Retina (tissue), 1 donor: ENCODE results near the gene DUSP28.
"Not testable (repeated sequence)": the region's sequence is repeated elsewhere in the genome, so short reads cannot be mapped to it uniquely, and the experiment has no call there.

ENCODE experiments used
- DNase-seq: peaks from one replicate; pipeline ENCODE4 v3.0.0-alpha.2; 2016

The DUSP28 gene

GRCh38 chr2:240560084-240560479 is at the start of gene DUSP28:
DUSP28 (plus strand) TSS chr2:240560357; CDS start chr2:240560685, 328 bp downstream.
- no peak for DNase-seq

GRCh38 chr2:240510513-240511210 is 49.5 kb upstream of the DUSP28 start:
- DNase-seq = no peak

GRCh38 chr2:240511351-240512108 is 48.6 kb upstream of the DUSP28 start:
- no peak for DNase-seq

GRCh38 chr2:240512109-240512485 is 48.1 kb upstream of the DUSP28 start:
- no peak for DNase-seq

GRCh38 chr2:240512666-240513535 is 47.3 kb upstream of the DUSP28 start:
- DNase-seq = no peak

- peak; percentile 79 for DNase-seq
These were observed 46.4 kb upstream of the DUSP28 start for GRCh38 chr2:240513549-240514287.

GRCh38 chr2:240514631-240515030 is 45.5 kb upstream of the DUSP28 start:
- no peak for DNase-seq

- DNase-seq = no peak
These were observed 42.8 kb upstream of the DUSP28 start for GRCh38 chr2:240517342-240517741.

GRCh38 chr2:240518981-240519380 is 41.2 kb upstream of the DUSP28 start:
- DNase-seq = no peak

- peak; percentile 39 for DNase-seq
These were observed 40.6 kb upstream of the DUSP28 start for GRCh38 chr2:240519396-240520129.

GRCh38 chr2:240520130-240520973 is 39.8 kb upstream of the DUSP28 start:
- DNase-seq = peak; percentile 51

- no peak for DNase-seq
These were observed 39.2 kb upstream of the DUSP28 start for GRCh38 chr2:240520974-240521350.

GRCh38 chr2:240521885-240522284 is 38.3 kb upstream of the DUSP28 start:
- not testable (repeated sequence) for DNase-seq

GRCh38 chr2:240522406-240522805 is 37.8 kb upstream of the DUSP28 start:
- no peak for DNase-seq

GRCh38 chr2:240523451-240524281 is 36.5 kb upstream of the DUSP28 start:
- DNase-seq = no peak

- no peak for DNase-seq
These were observed 35.0 kb upstream of the DUSP28 start for GRCh38 chr2:240524963-240525718.

- no peak for DNase-seq
These were observed 34.4 kb upstream of the DUSP28 start for GRCh38 chr2:240525802-240526201.

GRCh38 chr2:240526521-240526920 is 33.6 kb upstream of the DUSP28 start:
- no peak for DNase-seq

GRCh38 chr2:240527153-240527750 is 32.9 kb upstream of the DUSP28 start:
- no peak for DNase-seq
